Activated CD8-positive, alpha-beta T cell treated with anti-CD3 and anti-CD28 coated beads, Interleukin-2, amount 10 ng/mL, durations not matched to agents 7 days and 5 days (primary cell): ENCODE data around the gene LSM3. TPM values are rescaled to one million over a fixed set of nuclear protein-coding genes. Genes with fewer than 3 reads are reported as not detected.

ENCODE experiments used
- ATAC-seq: fragments of 150-1000 bp; cut with Tn5 transposase; one replicate; pipeline ENCODE4 v1.10.0; 2021; ENCODE audit warnings: moderate library complexity
- CTCF ChIA-PET: fragments of 350-600 bp; sonication (Branson Sonifier 250); formaldehyde crosslinking; loops from one replicate; lab custom pipeline; 2021; ENCODE audit warnings: antibody characterized with exemption; lab: Charles Lee
- POLR2A ChIA-PET: fragments of 350-600 bp; sonication (Branson Sonifier 250); formaldehyde crosslinking; loops from one replicate; lab custom pipeline; 2021; ENCODE audit warnings: antibody characterized with exemption; lab: Charles Lee
- DNase-seq: peaks from one replicate; pipeline ENCODE4 v3.0.0-alpha.2; 2020
- H3K27ac Mint-ChIP-seq: one replicate; pipeline ENCODE4 v1.8.0; 2021; ENCODE audit warnings: mild to moderate bottlenecking, mixed read lengths
- H3K27me3 Mint-ChIP-seq: one replicate; pipeline ENCODE4 v1.8.0; 2021; ENCODE audit warnings: low read depth, mixed read lengths
- H3K36me3 Mint-ChIP-seq: one replicate; pipeline ENCODE4 v1.8.0; 2021; ENCODE audit warnings: low read depth, mixed read lengths
- H3K4me1 Mint-ChIP-seq: one replicate; pipeline ENCODE4 v1.8.0; 2021; ENCODE audit warnings: low read depth, mixed read lengths
- H3K4me3 Mint-ChIP-seq: one replicate; pipeline ENCODE4 v1.8.0; 2021; ENCODE audit warnings: mild to moderate bottlenecking, mixed read lengths
- H3K9me3 Mint-ChIP-seq: one replicate; pipeline ENCODE4 v1.8.0; 2022; ENCODE audit warnings: mixed read lengths; ENCODE audit not compliant: insufficient read depth
- total RNA-seq, 2 experiments: library from RNA; stranded (reverse); gene quantifications; one replicate each; pipeline ENCODE4 v1.2.3, GENCODE V29; 2021

Gene LSM3
- total RNA-seq, 2 experiments from 2014 or later, result 19.2 to 20.2 TPM

DNA sequence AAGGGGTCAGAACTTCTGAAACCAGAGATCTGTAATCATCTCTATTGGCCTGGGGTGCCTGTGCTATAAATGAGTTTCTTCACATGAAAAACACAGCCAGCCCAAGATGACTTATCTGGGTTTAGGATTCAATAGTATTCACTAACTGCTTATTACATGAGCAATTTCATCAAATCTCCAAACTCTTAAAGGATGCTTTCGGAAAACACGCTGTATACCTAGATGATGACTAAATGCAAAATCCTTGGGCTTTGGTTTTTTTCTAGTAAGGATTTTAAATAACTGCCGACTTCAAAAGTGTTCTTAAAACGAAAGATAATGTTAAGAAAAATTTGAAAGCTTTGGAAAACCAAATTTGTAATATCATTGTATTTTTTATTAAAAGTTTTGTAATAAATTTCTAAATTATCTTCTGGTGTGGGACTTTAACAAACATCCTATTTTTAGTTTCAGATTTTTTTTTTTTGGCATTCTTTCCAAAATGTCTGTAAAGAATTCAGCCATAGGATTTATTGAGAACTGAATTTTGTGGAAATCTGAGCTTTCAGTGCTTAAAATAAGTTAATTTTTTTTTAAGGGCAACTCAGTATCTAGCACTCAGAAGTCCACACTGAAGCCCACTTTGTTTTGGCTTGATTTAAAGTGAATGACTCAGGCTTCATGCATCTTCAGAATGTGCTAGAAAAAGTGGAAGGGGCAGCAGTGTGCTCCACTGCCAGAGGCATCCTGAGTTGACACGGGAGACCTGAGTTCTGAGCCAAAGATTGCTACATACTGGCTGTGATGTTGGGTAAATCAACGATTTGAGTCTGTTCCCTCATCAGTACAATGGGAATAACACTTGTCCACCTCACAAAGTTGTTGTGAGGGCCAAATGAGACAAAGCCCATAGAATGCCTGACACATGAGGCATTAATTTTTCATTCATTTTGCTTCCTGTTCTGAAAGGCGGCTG lies 35.1 kb upstream of the LSM3 start:
- ATAC-seq (no peak), DNase-seq (no peak)
- POLR2A ChIA-PET, result interaction anchor here (0.8 to 5.9 kb wide), 4 partner anchors 15 to 35 kb away, joined by 3 to 55 read pairs (median 21); partner anchors contain the start of genes CHCHD4, LSM3, TMEM43 and XPC
- peak overlapping the region; percentile 88 for H3K27ac Mint-ChIP-seq
- H3K9me3 Mint-ChIP-seq, result no peaks in the 10 kb centered on the region
- H3K36me3 Mint-ChIP-seq, result peaks cover 41% of the 10 kb centered on the region
- peaks cover 36% of the 10 kb centered on the region for H3K4me1 Mint-ChIP-seq
- CTCF ChIA-PET, result interaction anchor here (1.5 to 3.5 kb wide), 6 partner anchors 9 to 247 kb away, joined by 3 to 17 read pairs (median 7); partner anchors contain the start of genes CHCHD4, LSM3, TMEM43 and XPC
- no peak overlapping the region for H3K4me3 Mint-ChIP-seq
- no peaks in the 10 kb centered on the region for H3K27me3 Mint-ChIP-seq

DNA sequence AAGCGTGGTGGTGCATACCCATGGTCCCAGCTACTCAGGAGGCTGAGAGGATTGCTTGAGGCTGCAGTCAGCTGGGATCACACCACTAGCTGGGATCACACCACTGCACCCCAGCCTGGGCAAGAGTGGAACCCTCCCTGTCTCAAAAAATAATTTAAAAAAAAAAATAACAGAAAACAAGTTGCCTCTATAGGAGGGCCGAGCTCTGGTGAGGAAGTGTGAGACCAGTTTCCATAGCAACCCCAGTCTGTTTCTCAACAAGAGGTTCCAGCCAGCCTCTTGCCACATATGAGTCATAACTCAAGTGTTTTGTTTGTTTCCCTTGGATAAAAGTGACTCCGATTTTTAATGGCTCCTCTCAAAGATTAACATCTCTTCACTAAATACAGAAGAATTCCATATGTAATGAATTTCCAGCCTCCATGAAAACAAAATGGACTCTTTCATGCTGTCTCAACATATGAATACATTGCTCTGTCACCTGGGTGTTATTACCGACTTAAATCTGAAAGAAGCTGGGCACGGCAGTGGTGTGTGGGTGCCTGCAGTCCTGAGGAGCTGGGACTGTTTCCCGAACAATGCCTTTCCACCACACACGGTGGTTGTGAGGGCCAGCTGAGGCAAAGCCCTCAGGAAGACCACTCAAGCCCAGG lies 34.1 kb upstream of the LSM3 start:
- ATAC-seq (peak; percentile 85), DNase-seq (peak; percentile 86)
- peaks cover 40% of the 10 kb centered on the region for H3K36me3 Mint-ChIP-seq
- H3K9me3 Mint-ChIP-seq, result no peaks in the 10 kb centered on the region
- H3K4me1 Mint-ChIP-seq, result peaks cover 36% of the 10 kb centered on the region
- POLR2A ChIA-PET, result interaction anchor here (0.6 to 5.9 kb wide), 4 partner anchors 16 to 282 kb away, joined by 3 to 55 read pairs (median 14); partner anchors contain the start of genes CHCHD4, LSM3, TMEM43 and XPC
- peak overlapping the region; percentile 52 for H3K4me3 Mint-ChIP-seq
- H3K27me3 Mint-ChIP-seq, result no peaks in the 10 kb centered on the region
- peak overlapping the region; percentile 88 for H3K27ac Mint-ChIP-seq
- CTCF ChIA-PET, result interaction anchor here (1.1 to 2.3 kb wide), 5 partner anchors 8 to 59 kb away, joined by 3 to 10 read pairs (median 3); partner anchors contain the start of genes CHCHD4, LSM3, TMEM43 and XPC

DNA sequence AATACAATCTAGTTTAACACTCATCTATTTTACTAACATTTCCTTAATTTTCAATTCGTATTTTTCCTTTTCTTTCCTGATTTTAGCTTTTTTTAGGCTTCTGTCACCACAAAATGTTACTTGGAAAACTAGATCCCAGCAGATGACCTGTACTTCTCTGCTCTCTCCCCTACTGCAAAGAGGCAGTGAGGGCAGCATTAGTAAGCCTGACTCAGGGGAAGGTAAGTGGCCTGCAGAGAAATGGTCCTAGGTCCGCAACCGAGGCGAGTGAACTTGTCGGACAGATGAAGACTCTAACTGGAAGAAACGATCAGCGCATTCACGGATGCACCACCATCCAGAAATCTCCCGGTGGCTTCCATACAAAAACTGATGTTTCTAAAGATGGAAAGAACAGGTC lies 33.4 kb upstream of the LSM3 start:
- H3K27ac Mint-ChIP-seq, result peak overlapping the region; percentile 65
- H3K4me1 Mint-ChIP-seq, result peaks cover 36% of the 10 kb centered on the region
- H3K27me3 Mint-ChIP-seq, result no peaks in the 10 kb centered on the region
- H3K36me3 Mint-ChIP-seq, result peaks cover 40% of the 10 kb centered on the region
- CTCF ChIA-PET, result interaction anchor here (1.1 to 2.3 kb wide), 5 partner anchors 8 to 58 kb away, joined by 3 to 10 read pairs (median 3); partner anchors contain the start of genes CHCHD4, LSM3, TMEM43 and XPC
- H3K9me3 Mint-ChIP-seq, result no peaks in the 10 kb centered on the region
- POLR2A ChIA-PET, result interaction anchor here (0.6 to 5.9 kb wide), 4 partner anchors 19 to 281 kb away, joined by 3 to 55 read pairs (median 14); partner anchors contain the start of genes CHCHD4, LSM3, TMEM43 and XPC
- no peak overlapping the region for H3K4me3 Mint-ChIP-seq
- no peak for DNase-seq
- ATAC-seq, result no peak

GRCh38 chr3:14145670-14146380 lies 32.8 kb upstream of the LSM3 start:
- DNase-seq, result no peak
- Mint-ChIP-seq H3K4me3 (no peak overlapping the region), H3K36me3 (peaks cover 42% of the 10 kb centered on the region), H3K27me3 (no peaks in the 10 kb centered on the region), H3K27ac (peak overlapping the region; percentile 35), H3K9me3 (no peaks in the 10 kb centered on the region), H3K4me1 (peaks cover 36% of the 10 kb centered on the region)
- ChIA-PET CTCF (interaction anchor here (1.1 to 2.3 kb wide), 5 partner anchors 20 to 249 kb away, joined by 3 to 10 read pairs (median 4); partner anchors contain the start of genes CHCHD4, LSM3, TMEM43 and XPC), POLR2A (interaction anchor here (1.2 to 5.9 kb wide), 3 partner anchors 20 to 33 kb away, joined by 3 to 55 read pairs (median 26); partner anchors contain the start of genes CHCHD4, LSM3, TMEM43 and XPC)
- no peak for ATAC-seq

GRCh38 chr3:14146381-14147065 lies 32.1 kb upstream of the LSM3 start:
- H3K27me3 Mint-ChIP-seq, result no peaks in the 10 kb centered on the region
- H3K4me1 Mint-ChIP-seq, result peaks cover 36% of the 10 kb centered on the region
- no peaks in the 10 kb centered on the region for H3K9me3 Mint-ChIP-seq
- no peak overlapping the region for H3K4me3 Mint-ChIP-seq
- ChIA-PET CTCF (interaction anchor here (1.5 kb wide), 1 partner anchor 250 kb away, joined by 4 read pairs; no protein-coding TSS in a partner anchor), POLR2A (interaction anchor here (1.2 to 5.9 kb wide), 3 partner anchors 21 to 32 kb away, joined by 3 to 55 read pairs (median 26); partner anchors contain the start of genes CHCHD4, LSM3, TMEM43 and XPC)
- H3K36me3 Mint-ChIP-seq, result peaks cover 43% of the 10 kb centered on the region
- DNase-seq, result no peak
- peak overlapping the region; percentile 1 for H3K27ac Mint-ChIP-seq
- ATAC-seq, result no peak

GRCh38 chr3:14147066-14147435 lies 31.6 kb upstream of the LSM3 start:
- ChIA-PET CTCF (interaction anchor here (1.5 kb wide), 1 partner anchor 251 kb away, joined by 4 read pairs; no protein-coding TSS in a partner anchor), POLR2A (interaction anchor here (3.3 to 5.9 kb wide), 2 partner anchors 21 to 31 kb away, joined by 26 to 55 read pairs; partner anchors contain the start of genes CHCHD4, LSM3, TMEM43 and XPC)
- Mint-ChIP-seq H3K36me3 (peaks cover 38% of the 10 kb centered on the region), H3K27ac (no peak overlapping the region), H3K4me1 (peaks cover 32% of the 10 kb centered on the region), H3K9me3 (no peaks in the 10 kb centered on the region), H3K27me3 (no peaks in the 10 kb centered on the region), H3K4me3 (no peak overlapping the region)
- DNase-seq (no peak), ATAC-seq (no peak)

DNA sequence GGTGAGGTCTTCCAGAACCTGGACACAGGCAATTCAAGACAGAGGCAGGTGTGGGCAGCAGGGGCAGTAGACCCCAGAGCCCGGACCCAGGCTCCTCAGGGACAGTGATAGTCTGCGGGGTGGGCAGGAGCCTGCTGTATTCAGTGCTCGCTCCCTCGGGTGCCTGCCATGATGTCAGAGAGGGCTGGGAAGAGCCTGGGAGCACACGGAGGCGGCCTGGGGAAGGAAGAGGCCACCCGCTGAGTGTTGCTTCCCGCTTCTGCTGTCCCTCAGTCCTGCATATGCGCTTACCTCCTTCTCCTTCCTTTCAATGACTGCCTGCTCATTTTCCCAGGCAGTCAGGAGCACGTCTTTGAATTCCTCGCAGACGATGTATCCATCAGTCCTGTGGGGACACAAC lies 31.0 kb upstream of the LSM3 start:
- CTCF ChIA-PET, result no interaction called here
- no peak for DNase-seq
- Mint-ChIP-seq H3K4me3 (no peak overlapping the region), H3K27me3 (no peaks in the 10 kb centered on the region), H3K4me1 (peaks cover 26% of the 10 kb centered on the region), H3K27ac (no peak overlapping the region), H3K36me3 (peaks cover 37% of the 10 kb centered on the region), H3K9me3 (no peaks in the 10 kb centered on the region)
- POLR2A ChIA-PET, result interaction anchor here (5.9 kb wide), 1 partner anchor 22 kb away, joined by 55 read pairs; the partner anchor contains the start of genes CHCHD4 and TMEM43
- no peak for ATAC-seq

DNA sequence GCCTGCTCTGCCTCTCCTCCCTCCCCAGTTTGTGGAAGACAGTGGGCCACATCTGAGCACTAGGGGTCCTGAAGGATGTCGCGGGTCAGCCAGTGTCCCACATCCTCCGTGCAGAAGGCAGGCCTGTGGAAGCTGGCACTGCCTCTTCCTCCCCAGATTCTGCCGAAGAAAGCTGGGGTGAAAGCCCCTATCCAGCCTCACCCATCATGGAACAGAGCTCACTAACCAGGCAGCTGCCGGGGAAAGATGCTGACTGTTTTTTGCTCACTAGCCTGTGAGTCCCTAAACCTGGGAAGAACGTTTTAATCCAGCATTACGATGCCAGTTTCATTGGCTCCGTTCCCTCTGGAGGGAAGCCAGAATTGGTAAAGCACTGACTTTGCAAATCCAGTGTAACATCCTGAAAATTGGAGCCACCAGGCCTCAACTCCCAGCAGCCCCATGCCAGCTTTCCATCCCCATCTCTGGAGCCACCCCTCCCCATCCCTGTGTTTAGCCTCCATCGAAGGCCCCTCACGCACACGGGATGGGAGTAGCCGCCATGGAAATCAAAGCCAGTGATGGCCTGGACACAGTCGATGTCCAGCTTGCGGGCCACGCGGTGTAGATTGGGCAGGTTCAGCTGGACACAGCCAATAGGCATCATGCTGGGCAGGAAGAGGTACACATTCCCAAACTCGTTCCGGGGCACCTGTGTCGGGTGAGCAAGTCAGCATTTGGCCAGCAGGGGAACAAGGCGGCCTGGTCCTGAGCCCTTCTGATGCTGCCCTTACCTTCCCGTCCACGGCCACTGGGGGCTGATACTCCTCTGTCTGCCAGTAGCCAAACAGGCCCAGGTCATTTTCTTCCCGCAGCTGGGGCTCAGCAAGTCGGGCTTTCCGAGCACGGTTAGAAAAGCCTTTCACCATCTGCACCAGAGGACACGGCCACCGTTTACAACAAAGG lies 30.3 kb upstream of the LSM3 start:
- POLR2A ChIA-PET, result interaction anchor here (0.6 kb wide), 1 partner anchor 21 kb away, joined by 4 read pairs; no protein-coding TSS in a partner anchor
- no peak overlapping the region for H3K4me3 Mint-ChIP-seq
- CTCF ChIA-PET, result no interaction called here
- no peaks in the 10 kb centered on the region for H3K9me3 Mint-ChIP-seq
- H3K27ac Mint-ChIP-seq, result no peak overlapping the region
- H3K27me3 Mint-ChIP-seq, result no peaks in the 10 kb centered on the region
- ATAC-seq (no peak), DNase-seq (no peak)
- H3K36me3 Mint-ChIP-seq, result peaks cover 34% of the 10 kb centered on the region
- peaks cover 20% of the 10 kb centered on the region for H3K4me1 Mint-ChIP-seq

DNA sequence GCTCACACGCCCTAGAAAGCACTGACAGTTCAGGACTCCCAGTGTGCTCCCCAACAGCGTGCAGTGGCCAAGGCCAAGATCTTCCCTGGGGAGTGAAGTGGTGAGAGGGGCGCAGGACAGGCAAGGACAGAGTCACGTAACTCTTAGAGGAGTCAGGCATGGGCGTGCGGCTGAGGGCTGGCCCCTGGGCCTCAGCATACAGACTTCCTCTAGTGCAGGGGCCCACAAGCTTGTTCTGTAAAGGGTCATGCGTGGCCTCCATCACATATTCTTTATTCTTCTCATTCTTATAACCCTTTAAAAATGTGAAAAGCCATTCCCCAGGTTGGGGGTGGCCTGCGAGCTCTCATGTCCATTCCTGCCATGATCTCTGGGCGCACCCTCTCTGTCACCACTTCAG lies 28.5 kb upstream of the LSM3 start:
- ATAC-seq (no peak), DNase-seq (no peak)
- Mint-ChIP-seq H3K4me1 (peaks cover 4% of the 10 kb centered on the region), H3K36me3 (peaks cover 38% of the 10 kb centered on the region), H3K27me3 (no peaks in the 10 kb centered on the region), H3K9me3 (no peaks in the 10 kb centered on the region), H3K27ac (no peak overlapping the region), H3K4me3 (no peak overlapping the region)
- POLR2A ChIA-PET, result interaction anchor here (0.6 kb wide), 2 partner anchors 255 to 785 kb away, joined by 3 to 4 read pairs; no protein-coding TSS in a partner anchor
- CTCF ChIA-PET, result no interaction called here
